AG04450 (cell line): ENCODE results near the gene GCDH. TPM values are rescaled to one million over a fixed set of nuclear protein-coding genes. Genes with fewer than 3 reads are reported as not detected.
A peak's percentile ranks its signal among the peaks of the same experiment; 100 is the strongest.

Experiments
- CTCF ChIA-PET: fragments of 300-600, 350-600 bp; formaldehyde crosslinking; extraction: SDS; loops from one replicate; lab custom pipeline; 2022; ENCODE audit warnings: antibody characterized with exemption, inconsistent platforms; lab: Charles Lee
- POLR2A ChIA-PET: fragments of 350-600 bp; formaldehyde crosslinking; extraction: SDS; loops from one replicate; lab custom pipeline; 2021; ENCODE audit warnings: antibody characterized with exemption, inconsistent platforms; lab: Yijun Ruan, JAX
- DNase-seq: peaks from one replicate; pipeline ENCODE4 v3.0.0-alpha.2; 2011; ENCODE audit warnings: low read depth, low spot score
- H3K27ac ChIP-seq: one replicate; pipeline ENCODE4 v1.5.1; 2012; ENCODE audit warnings: low read depth, low read length, control low read depth
- H3K27me3 ChIP-seq: one replicate; pipeline ENCODE4 v1.6.0; 2012; ENCODE audit warnings: low read length; ENCODE audit not compliant: control insufficient read depth, insufficient read depth
- H3K4me3 ChIP-seq: 2 replicates; pipeline ENCODE4 v1.5.1; 2011; ENCODE audit warnings: mild to moderate bottlenecking, low read depth, low read length, control low read depth
- H3K9me3 ChIP-seq: 2 replicates; pipeline ENCODE4 v1.5.1; 2012; ENCODE audit warnings: low read length; ENCODE audit not compliant: control insufficient read depth, insufficient read depth
- polyA plus RNA-seq: library from polyadenylated mRNA; depleted of rRNA; stranded (reverse); fragments of >200 nt; gene quantifications from 2 replicates; pipeline ENCODE4 v1.2.3, GENCODE V29; 2011
- TF ChIP-seq, protein P1 (sequence below): IDR thresholded peaks from 2 replicates; pipeline ENCODE4 v1.5.1; 2011; ENCODE audit warnings: low read depth, low read length, control low read depth, inconsistent platforms

GCDH gene
- polyA plus RNA-seq, 1 experiment: 11.4 TPM

- no peaks in the 10 kb centered on the region for H3K9me3 ChIP-seq
- H3K27me3 ChIP-seq: no peaks in the 10 kb centered on the region
- no peak for DNase-seq
- H3K4me3 ChIP-seq: no peak overlapping the region
- CTCF ChIA-PET: no interaction called here
- POLR2A ChIA-PET: interaction anchor here (1.7 kb wide), 1 partner anchor 9 kb away, joined by 4 read pairs; the partner anchor contains the start of gene GCDH
- TF ChIP-seq, protein P1, sequence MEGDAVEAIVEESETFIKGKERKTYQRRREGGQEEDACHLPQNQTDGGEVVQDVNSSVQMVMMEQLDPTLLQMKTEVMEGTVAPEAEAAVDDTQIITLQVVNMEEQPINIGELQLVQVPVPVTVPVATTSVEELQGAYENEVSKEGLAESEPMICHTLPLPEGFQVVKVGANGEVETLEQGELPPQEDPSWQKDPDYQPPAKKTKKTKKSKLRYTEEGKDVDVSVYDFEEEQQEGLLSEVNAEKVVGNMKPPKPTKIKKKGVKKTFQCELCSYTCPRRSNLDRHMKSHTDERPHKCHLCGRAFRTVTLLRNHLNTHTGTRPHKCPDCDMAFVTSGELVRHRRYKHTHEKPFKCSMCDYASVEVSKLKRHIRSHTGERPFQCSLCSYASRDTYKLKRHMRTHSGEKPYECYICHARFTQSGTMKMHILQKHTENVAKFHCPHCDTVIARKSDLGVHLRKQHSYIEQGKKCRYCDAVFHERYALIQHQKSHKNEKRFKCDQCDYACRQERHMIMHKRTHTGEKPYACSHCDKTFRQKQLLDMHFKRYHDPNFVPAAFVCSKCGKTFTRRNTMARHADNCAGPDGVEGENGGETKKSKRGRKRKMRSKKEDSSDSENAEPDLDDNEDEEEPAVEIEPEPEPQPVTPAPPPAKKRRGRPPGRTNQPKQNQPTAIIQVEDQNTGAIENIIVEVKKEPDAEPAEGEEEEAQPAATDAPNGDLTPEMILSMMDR: no peak
- H3K27ac ChIP-seq: no peak overlapping the region
Measured at GRCh38 chr19:12899891-12900518, 9.0 kb downstream of the GCDH start.

DNA sequence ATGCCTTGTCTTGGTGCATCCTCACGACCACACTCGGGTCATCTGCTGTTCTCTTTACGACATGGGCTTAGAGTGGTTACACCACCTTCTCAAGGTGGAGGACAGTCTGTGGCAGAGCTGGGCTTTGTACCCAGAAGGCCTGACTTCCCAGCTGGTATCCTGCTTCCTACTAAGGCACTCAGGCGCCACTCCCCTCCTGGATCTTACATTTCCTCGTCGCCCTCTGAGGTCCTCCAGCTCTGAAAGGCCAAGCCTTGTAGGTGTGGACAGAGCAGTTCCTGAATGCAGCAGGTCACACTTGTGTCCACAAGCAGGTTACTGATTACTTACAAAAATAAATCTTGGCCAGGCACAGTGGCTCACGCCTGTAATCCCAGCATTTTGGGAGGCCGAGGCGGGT lies 16.2 kb downstream of the GCDH start:
- DNase-seq: no peak
- Histone ChIP-seq H3K27ac (no peak overlapping the region), H3K27me3 (no peaks in the 10 kb centered on the region), H3K4me3 (no peak overlapping the region), H3K9me3 (no peaks in the 10 kb centered on the region)
- CTCF ChIA-PET: interaction anchor here (1.6 kb wide), 1 partner anchor 141 kb away, joined by 3 read pairs; no protein-coding TSS in a partner anchor
- TF ChIP-seq, protein P1: no peak
- POLR2A ChIA-PET: no interaction called here

GRCh38 chr19:12912571-12912970 lies 21.6 kb downstream of the GCDH start:
- Histone ChIP-seq H3K4me3 (no peak overlapping the region), H3K27ac (no peak overlapping the region), H3K9me3 (no peaks in the 10 kb centered on the region), H3K27me3 (no peaks in the 10 kb centered on the region)
- CTCF ChIA-PET: interaction anchor here (0.5 to 1.6 kb wide), 3 partner anchors 53 to 155 kb away, joined by 3 to 4 read pairs (median 3); no protein-coding TSS in a partner anchor
- POLR2A ChIA-PET: interaction anchor here (0.6 to 1.2 kb wide), 2 partner anchors 25 to 34 kb away, joined by 3 read pairs; no protein-coding TSS in a partner anchor
- TF ChIP-seq, protein P1: no peak
- no peak for DNase-seq

DNA sequence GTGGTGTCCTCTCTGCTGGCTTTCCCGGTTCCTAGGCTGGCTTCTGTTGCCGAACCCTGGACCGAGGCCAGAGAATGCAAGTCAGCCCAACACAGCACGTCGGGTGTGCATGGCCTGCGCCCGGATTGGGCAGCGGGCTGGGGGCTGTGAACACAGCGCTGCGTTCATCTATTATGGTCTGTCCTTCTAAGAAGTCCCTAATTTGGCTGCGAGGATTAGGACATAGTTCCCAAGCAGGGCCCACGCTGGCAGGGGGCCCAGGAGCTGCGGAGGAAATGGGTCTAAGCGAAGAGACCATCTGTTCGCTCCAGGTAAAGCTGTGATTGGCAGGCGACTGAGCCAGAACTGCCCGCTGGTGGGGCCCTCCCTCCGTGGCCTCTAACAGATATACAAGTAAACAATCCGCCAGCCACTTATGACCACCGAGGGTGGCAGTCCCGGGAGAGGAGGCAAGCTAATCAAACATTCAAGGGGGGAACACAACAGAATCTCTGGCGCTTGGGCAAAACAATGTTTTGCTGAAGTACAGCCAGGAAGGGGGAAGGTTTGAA lies 22.1 kb downstream of the GCDH start:
- POLR2A ChIA-PET: interaction anchor here (0.6 to 1.2 kb wide), 2 partner anchors 21 to 25 kb away, joined by 3 read pairs; partner anchors contain the start of gene FARSA
- Histone ChIP-seq H3K27me3 (no peaks in the 10 kb centered on the region), H3K9me3 (peaks cover under 1% of the 10 kb centered on the region; the same call in 1 of the 2 replicates), H3K27ac (no peak overlapping the region), H3K4me3 (no peak overlapping the region)
- CTCF ChIA-PET: interaction anchor here (0.8 to 1.6 kb wide), 4 partner anchors 52 to 156 kb away, joined by 3 to 4 read pairs (median 3); no protein-coding TSS in a partner anchor
- peak; percentile 21 for DNase-seq
- TF ChIP-seq, protein P1: no peak
